Caco-2 (cell line): Measurements from ENCODE around the gene PTP4A1. TPM values are rescaled to one million over a fixed set of nuclear protein-coding genes. Genes with fewer than 3 reads are reported as not detected.

Experiments
- BruUV-seq: library from RNA; stranded (reverse); fragments of 400-500 nt; replicated peaks from 2 replicates; lab custom pipeline; 2021; lab: Mats Ljungman, UMichigan
- CTCF ChIA-PET: fragments of 300-600 bp; sonication (Branson Sonifier 250); formaldehyde crosslinking; loops from one replicate; lab custom pipeline; 2022; ENCODE audit warnings: antibody characterized with exemption; lab: Charles Lee
- POLR2A ChIA-PET: fragments of 300-600 bp; sonication (Branson Sonifier 250); formaldehyde crosslinking; loops from one replicate; lab custom pipeline; 2022; ENCODE audit warnings: antibody characterized with exemption; lab: Charles Lee
- DNase-seq, 2 experiments: peaks; one replicate each; pipeline versions ENCODE4 v3.0.0 to v3.0.0-alpha.2; 2020 to 2022
- H3K27me3 ChIP-seq: replicated peaks from 2 replicates; pipeline ENCODE4 v1.6.0; 2011; ENCODE audit warnings: low read length; ENCODE audit not compliant: control insufficient read depth, insufficient read depth
- H3K36me3 ChIP-seq: 2 replicates; pipeline ENCODE4 v1.5.1; 2011; ENCODE audit warnings: low read length; ENCODE audit not compliant: control insufficient read depth, insufficient read depth
- H3K4me1 ChIP-seq: fragments of 250-450 bp; sonication (Bioruptor Pico); 2 replicates; pipeline ENCODE4 v1.5.1; 2020; ENCODE audit warnings: mild to moderate bottlenecking
- H3K4me3 ChIP-seq: 2 replicates; pipeline ENCODE4 v1.5.1; 2011; ENCODE audit warnings: low read depth, mild to moderate bottlenecking, control low read depth, low read length
- H3K9me3 ChIP-seq: fragments of 250-450 bp; sonication (Bioruptor Pico); 2 replicates; pipeline ENCODE4 v1.5.1; 2020; ENCODE audit warnings: mild to moderate bottlenecking, moderate library complexity
- H3K27ac Mint-ChIP-seq: one replicate; pipeline ENCODE4 v1.8.0; 2022; ENCODE audit warnings: mixed read lengths; ENCODE audit not compliant: unreplicated experiment
- H3K27me3 Mint-ChIP-seq: one replicate; pipeline ENCODE4 v1.8.0; 2022; ENCODE audit warnings: mixed read lengths; ENCODE audit not compliant: insufficient read depth, unreplicated experiment
- H3K36me3 Mint-ChIP-seq: one replicate; pipeline ENCODE4 v1.8.0; 2022; ENCODE audit warnings: mild to moderate bottlenecking, mixed read lengths; ENCODE audit not compliant: insufficient read depth, unreplicated experiment
- H3K4me1 Mint-ChIP-seq: one replicate; pipeline ENCODE4 v1.8.0; 2022; ENCODE audit warnings: low read depth, mixed read lengths; ENCODE audit not compliant: unreplicated experiment
- H3K4me3 Mint-ChIP-seq: one replicate; pipeline ENCODE4 v1.8.0; 2022; ENCODE audit warnings: mild to moderate bottlenecking, moderate library complexity, mixed read lengths; ENCODE audit not compliant: unreplicated experiment
- H3K9me3 Mint-ChIP-seq: one replicate; pipeline ENCODE4 v1.8.0; 2022; ENCODE audit warnings: mixed read lengths; ENCODE audit not compliant: unreplicated experiment
- CTCF ChIP-seq, 2 experiments: fragments of 200-600 bp in 1 of 2; IDR thresholded peaks; 1 replicate in 1 of 2; 2 replicates in 1 of 2; pipeline versions ENCODE4 v1.5.1 to v1.8.0; 2011 to 2022; ENCODE audit warnings: antibody characterized with exemption in 1 of 2, control low read depth in 1 of 2, inconsistent platforms in 1 of 2, low read depth in 1 of 2, low read length in 1 of 2, mild to moderate bottlenecking in 1 of 2, moderate library complexity in 1 of 2; ENCODE audit not compliant: insufficient read depth in 1 of 2, severe bottlenecking in 1 of 2, unreplicated experiment in 1 of 2
- intact Hi-C: fragments of 100-400 bp; cut with micrococcal nuclease; formaldehyde crosslinking; loops from one replicate; pipeline ENCODE4 v1.10.0; 2022; ENCODE audit not compliant: unreplicated experiment
- total RNA-seq: library from RNA; stranded (reverse); gene quantifications from 2 replicates; pipeline ENCODE4 v1.2.3, GENCODE V29; 2022

Gene PTP4A1
- total RNA-seq, 1 experiment from 2014 or later, result 129 TPM

DNA sequence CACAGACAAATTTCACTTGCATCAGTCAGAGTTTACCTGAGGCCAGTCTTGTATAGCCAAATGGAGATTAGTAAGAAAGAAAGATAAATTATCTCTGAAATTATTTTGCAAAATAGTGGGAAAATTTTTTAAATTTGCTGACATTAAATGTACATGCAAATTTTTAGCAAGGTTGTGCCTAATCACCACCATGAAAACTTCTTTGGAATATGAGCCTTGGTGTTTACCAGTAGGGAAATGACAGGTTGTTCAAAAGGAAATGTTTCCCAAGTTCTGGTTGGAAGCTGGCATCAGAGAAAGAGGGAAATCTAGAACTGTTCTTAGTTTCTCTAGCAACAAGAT lies 34.4 kb upstream of the PTP4A1 start:
- ChIA-PET CTCF (no interaction called here), POLR2A (no interaction called here)
- Mint-ChIP-seq H3K9me3 (no peaks in the 10 kb centered on the region), H3K27me3 (no peaks in the 10 kb centered on the region), H3K4me3 (no peak overlapping the region), H3K4me1 (no peaks in the 10 kb centered on the region), H3K27ac (no peak overlapping the region), H3K36me3 (no peaks in the 10 kb centered on the region)
- intact Hi-C loops, result no loop called here
- no peaks in the 10 kb centered on the region for H3K27me3 ChIP-seq
- H3K4me1 ChIP-seq, result no peaks in the 10 kb centered on the region
- DNase-seq, result no peak
- no TSS peak for BruUV-seq
- H3K9me3 ChIP-seq, result no peaks in the 10 kb centered on the region
- no peak overlapping the region for H3K4me3 ChIP-seq
- no peaks in the 10 kb centered on the region for H3K36me3 ChIP-seq
- no peak for TF ChIP-seq CTCF (IDR thresholded peaks at IDR 0.05; ENCODE audit: insufficient read depth in 1 of 2, low read depth in 1 of 2, low read length in 1 of 2, severe bottlenecking in 1 of 2, unreplicated experiment in 1 of 2)

- ChIA-PET CTCF (no interaction called here), POLR2A (no interaction called here)
- no peak overlapping the region for H3K4me3 ChIP-seq
- no TSS peak for BruUV-seq
- no peaks in the 10 kb centered on the region for H3K4me1 ChIP-seq
- no peaks in the 10 kb centered on the region for H3K4me1 Mint-ChIP-seq
- H3K9me3 Mint-ChIP-seq, result no peaks in the 10 kb centered on the region
- H3K27me3 ChIP-seq, result no peaks in the 10 kb centered on the region
- H3K36me3 ChIP-seq, result no peaks in the 10 kb centered on the region
- no peak overlapping the region for H3K4me3 Mint-ChIP-seq
- no peaks in the 10 kb centered on the region for H3K27me3 Mint-ChIP-seq
- H3K36me3 Mint-ChIP-seq, result no peaks in the 10 kb centered on the region
- H3K27ac Mint-ChIP-seq, result no peak overlapping the region
- TF ChIP-seq CTCF (IDR thresholded peaks at IDR 0.05; ENCODE audit: insufficient read depth in 1 of 2, low read depth in 1 of 2, low read length in 1 of 2, severe bottlenecking in 1 of 2, unreplicated experiment in 1 of 2), result no peak
- no peak for DNase-seq
- no peaks in the 10 kb centered on the region for H3K9me3 ChIP-seq
- intact Hi-C loops, result no loop called here
These were observed 33.7 kb upstream of the PTP4A1 start for GRCh38 chr6:63538550-63538949.

DNA sequence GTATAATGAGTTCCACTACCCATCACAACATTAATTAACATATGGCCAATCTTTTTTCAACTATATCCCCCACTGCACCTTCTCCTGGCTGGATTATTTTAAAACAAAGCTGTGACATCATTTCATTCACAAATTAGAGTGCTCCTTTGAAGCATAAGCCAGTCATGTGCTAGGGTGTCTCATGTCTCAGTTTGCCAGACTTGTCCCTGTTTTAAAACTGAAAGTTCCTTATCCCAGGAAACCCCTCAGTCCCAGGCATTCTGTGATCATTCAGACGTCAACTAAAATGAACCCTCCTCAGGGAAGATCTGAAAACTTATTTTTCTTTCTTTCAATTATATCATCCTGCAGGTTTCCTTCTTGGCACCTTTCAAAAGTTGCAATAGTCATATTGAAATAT lies 29.3 kb upstream of the PTP4A1 start:
- H3K27me3 Mint-ChIP-seq, result no peaks in the 10 kb centered on the region
- no TSS peak for BruUV-seq
- POLR2A ChIA-PET, result no interaction called here
- H3K4me1 Mint-ChIP-seq, result no peaks in the 10 kb centered on the region
- H3K36me3 ChIP-seq, result no peaks in the 10 kb centered on the region
- H3K9me3 ChIP-seq, result no peaks in the 10 kb centered on the region
- H3K4me3 ChIP-seq, result no peak overlapping the region
- H3K27me3 ChIP-seq, result no peaks in the 10 kb centered on the region
- no peak overlapping the region for H3K4me3 Mint-ChIP-seq
- intact Hi-C loops, result no loop called here
- H3K9me3 Mint-ChIP-seq, result no peaks in the 10 kb centered on the region
- no peak overlapping the region for H3K27ac Mint-ChIP-seq
- DNase-seq, result no peak
- CTCF ChIA-PET, result no interaction called here
- H3K4me1 ChIP-seq, result no peaks in the 10 kb centered on the region
- no peaks in the 10 kb centered on the region for H3K36me3 Mint-ChIP-seq
- no peak for TF ChIP-seq CTCF (IDR thresholded peaks at IDR 0.05; ENCODE audit: insufficient read depth in 1 of 2, low read depth in 1 of 2, low read length in 1 of 2, severe bottlenecking in 1 of 2, unreplicated experiment in 1 of 2)
